ENCODE data around the gene DRAP1. TPM values are rescaled to one million over a fixed set of nuclear protein-coding genes. Genes with fewer than 3 reads are reported as not detected.

DRAP1 gene
- total RNA-seq, 1 experiment from 2014 or later: 105 TPM

DNA sequence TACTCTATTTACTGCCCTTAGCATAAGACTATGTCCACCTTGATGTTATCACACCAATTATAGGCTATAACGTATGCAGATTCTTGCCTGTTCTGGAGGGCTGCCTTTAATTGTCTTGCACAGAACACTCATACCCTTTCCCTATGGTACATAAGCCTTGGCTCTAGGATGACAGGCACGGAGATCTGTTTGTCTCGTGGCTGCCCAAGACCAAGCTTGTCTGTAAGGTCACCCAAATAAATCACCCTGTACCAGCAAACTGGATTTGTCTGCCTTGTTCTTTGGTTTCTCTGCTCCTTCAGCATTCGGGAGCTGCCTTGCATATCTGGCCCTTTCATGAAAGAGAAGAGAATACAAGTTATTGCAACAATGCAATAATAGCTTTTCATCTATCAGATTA lies 18.5 kb downstream of the DRAP1 start:
- H4K8ac ChIP-seq (replicated peaks; ENCODE audit: insufficient read length, low read depth, low read length): no peak overlapping the region
- Mint-ChIP-seq H3K4me1 (peaks cover 25 to 31% of the 10 kb centered on the region in 2 experiments), H3K27me3 (ENCODE audit: low read depth) (peaks cover 21% of the 10 kb centered on the region), H3K27ac (peak overlapping the region in 1 of 3 experiments; percentile 66; a peak in 1 of 7 replicates), H3K9me3 (no peaks in the 10 kb centered on the region), H3K36me3 (ENCODE audit: insufficient read depth in 1 of 3, low read depth in 3 of 3) (no peaks in the 10 kb centered on the region), H3K4me3 (no peak overlapping the region)
- H3K14ac ChIP-seq (ENCODE audit: insufficient read depth, low read length): no peak overlapping the region
- no peak for DNase-seq
- no peak overlapping the region for H2BK15ac ChIP-seq (ENCODE audit: low read depth, low read length)
- no peak overlapping the region for H3K23ac ChIP-seq (ENCODE audit: insufficient read length, low read depth, low read length)
- H3K79me1 ChIP-seq (ENCODE audit: insufficient read depth, low read depth, low read length, poor library complexity, severe bottlenecking): no peaks in the 10 kb centered on the region
- H3T11ph ChIP-seq (ENCODE audit: low read length): no peak overlapping the region
- no peak overlapping the region for H3K18ac ChIP-seq (ENCODE audit: insufficient read length, low read depth, low read length)
- TF ChIP-seq, protein P1, sequence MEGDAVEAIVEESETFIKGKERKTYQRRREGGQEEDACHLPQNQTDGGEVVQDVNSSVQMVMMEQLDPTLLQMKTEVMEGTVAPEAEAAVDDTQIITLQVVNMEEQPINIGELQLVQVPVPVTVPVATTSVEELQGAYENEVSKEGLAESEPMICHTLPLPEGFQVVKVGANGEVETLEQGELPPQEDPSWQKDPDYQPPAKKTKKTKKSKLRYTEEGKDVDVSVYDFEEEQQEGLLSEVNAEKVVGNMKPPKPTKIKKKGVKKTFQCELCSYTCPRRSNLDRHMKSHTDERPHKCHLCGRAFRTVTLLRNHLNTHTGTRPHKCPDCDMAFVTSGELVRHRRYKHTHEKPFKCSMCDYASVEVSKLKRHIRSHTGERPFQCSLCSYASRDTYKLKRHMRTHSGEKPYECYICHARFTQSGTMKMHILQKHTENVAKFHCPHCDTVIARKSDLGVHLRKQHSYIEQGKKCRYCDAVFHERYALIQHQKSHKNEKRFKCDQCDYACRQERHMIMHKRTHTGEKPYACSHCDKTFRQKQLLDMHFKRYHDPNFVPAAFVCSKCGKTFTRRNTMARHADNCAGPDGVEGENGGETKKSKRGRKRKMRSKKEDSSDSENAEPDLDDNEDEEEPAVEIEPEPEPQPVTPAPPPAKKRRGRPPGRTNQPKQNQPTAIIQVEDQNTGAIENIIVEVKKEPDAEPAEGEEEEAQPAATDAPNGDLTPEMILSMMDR (conservative IDR thresholded peaks at IDR 0.05): no peak
- no peaks in the 10 kb centered on the region for H3K27me3 ChIP-seq (ENCODE audit: insufficient read depth, low read length)
- no peak overlapping the region for H3K4ac ChIP-seq (ENCODE audit: low read depth, low read length)
- H3K56ac ChIP-seq (ENCODE audit: insufficient read length, low read depth, low read length): no peak overlapping the region
- H3K23me2 ChIP-seq (ENCODE audit: insufficient read length, low read depth, low read length, poor library complexity, severe bottlenecking): no peaks in the 10 kb centered on the region
- H3K9ac ChIP-seq (ENCODE audit: extremely low read depth, insufficient read length, low read length): no peak overlapping the region
- no peak overlapping the region for H3K4me2 ChIP-seq (ENCODE audit: insufficient read depth, insufficient read length, low read length)
- H2BK120ac ChIP-seq (ENCODE audit: low read depth, low read length, poor library complexity, severe bottlenecking): no peak overlapping the region
- H4K91ac ChIP-seq (ENCODE audit: insufficient read length, low read depth, low read length): no peak overlapping the region
- no peak overlapping the region for H2BK12ac ChIP-seq (ENCODE audit: insufficient read length, low read depth, low read length)
- WGBS (ENCODE audit: extremely low coverage, insufficient read length, low lambda C conversion rate): no CpG with 5 or more reads among the region's 4 CpGs
- H2AK5ac ChIP-seq (ENCODE audit: insufficient read length, low read length): no peak overlapping the region
- H2BK5ac ChIP-seq (ENCODE audit: insufficient read length, low read length): no peak overlapping the region
- H2AFZ ChIP-seq (ENCODE audit: low read length): no peak overlapping the region
- no peak overlapping the region for H4K5ac ChIP-seq (ENCODE audit: insufficient read length, low read depth, low read length)
- no peaks in the 10 kb centered on the region for H3K9me3 ChIP-seq (ENCODE audit: control insufficient read depth, low read depth, low read length)
- no peak overlapping the region for H3K27ac ChIP-seq (ENCODE audit: insufficient read length, low read depth, low read length)
- no peaks in the 10 kb centered on the region for H4K20me1 ChIP-seq (ENCODE audit: control insufficient read depth, insufficient read depth, insufficient read length)
- H2BK20ac ChIP-seq (ENCODE audit: low read depth, low read length, poor library complexity, severe bottlenecking): no peak overlapping the region
- H3K79me2 ChIP-seq (ENCODE audit: insufficient read depth, low read length): no peaks in the 10 kb centered on the region
- H3K4me1 ChIP-seq (ENCODE audit: insufficient read depth, low read length): no peaks in the 10 kb centered on the region

Measured in H9 (cell line).